Prostate gland (tissue), 2 donors: ENCODE measurements around the gene RPS6KA3.

Experiments used
- CTCF ChIP-seq, 4 experiments: fragments of 200-600 bp in 2 of 4; fragments of 450-650 bp in 2 of 4; sonication (generic) in 2 of 4; IDR thresholded peaks; 1 replicate in 3 of 4; 2 replicates in 1 of 4; pipeline ENCODE4 v1.5.1; 2016 to 2019; ENCODE audit warnings: antibody characterized with exemption in 4 of 4, mild to moderate bottlenecking in 2 of 4, moderate library complexity in 2 of 4
- POLR2A ChIP-seq: fragments of 450-650 bp; IDR thresholded peaks from one replicate; pipeline ENCODE4 v1.6.1; 2016; ENCODE audit warnings: antibody characterized with exemption, mild to moderate bottlenecking
- POLR2AphosphoS5 ChIP-seq: sonication (generic); formaldehyde crosslinking; IDR thresholded peaks from one replicate; pipeline ENCODE4 v1.6.1; 2017; ENCODE audit warnings: antibody characterized with exemption

- TF ChIP-seq CTCF (IDR thresholded peaks at IDR 0.05) (no peak), POLR2A (no peak), POLR2AphosphoS5 (no peak)
Observed at GRCh38 chrX:20130357-20130756, 136.4 kb downstream of the RPS6KA3 start.
